GM10266 (cell line): ENCODE data around the gene SNX8.

ENCODE experiments used
- DNase-seq: peaks from one replicate; pipeline ENCODE4 v3.0.0; 2012; ENCODE audit errors: extremely low spot score
- CTCF ChIP-seq: IDR thresholded peaks from 2 replicates; pipeline ENCODE4 v1.5.1; 2012; ENCODE audit warnings: mild to moderate bottlenecking, low read depth; ENCODE audit not compliant: control insufficient read depth, insufficient read depth; ENCODE audit errors: missing control alignments

SNX8 gene

GRCh38 chr7:2220030-2220429 lies 94.2 kb downstream of the SNX8 start:
- no peak for DNase-seq
- no peak for TF ChIP-seq CTCF

- DNase-seq, result no peak
- no peak for TF ChIP-seq CTCF
These were observed 94.6 kb downstream of the SNX8 start for GRCh38 chr7:2219606-2220005.

- DNase-seq, result no peak
- TF ChIP-seq CTCF, result no peak
These were observed 95.1 kb downstream of the SNX8 start for GRCh38 chr7:2219136-2219535.

- DNase-seq, result no peak
- TF ChIP-seq CTCF, result no peak
These were observed 95.8 kb downstream of the SNX8 start for GRCh38 chr7:2218444-2218785.

DNA sequence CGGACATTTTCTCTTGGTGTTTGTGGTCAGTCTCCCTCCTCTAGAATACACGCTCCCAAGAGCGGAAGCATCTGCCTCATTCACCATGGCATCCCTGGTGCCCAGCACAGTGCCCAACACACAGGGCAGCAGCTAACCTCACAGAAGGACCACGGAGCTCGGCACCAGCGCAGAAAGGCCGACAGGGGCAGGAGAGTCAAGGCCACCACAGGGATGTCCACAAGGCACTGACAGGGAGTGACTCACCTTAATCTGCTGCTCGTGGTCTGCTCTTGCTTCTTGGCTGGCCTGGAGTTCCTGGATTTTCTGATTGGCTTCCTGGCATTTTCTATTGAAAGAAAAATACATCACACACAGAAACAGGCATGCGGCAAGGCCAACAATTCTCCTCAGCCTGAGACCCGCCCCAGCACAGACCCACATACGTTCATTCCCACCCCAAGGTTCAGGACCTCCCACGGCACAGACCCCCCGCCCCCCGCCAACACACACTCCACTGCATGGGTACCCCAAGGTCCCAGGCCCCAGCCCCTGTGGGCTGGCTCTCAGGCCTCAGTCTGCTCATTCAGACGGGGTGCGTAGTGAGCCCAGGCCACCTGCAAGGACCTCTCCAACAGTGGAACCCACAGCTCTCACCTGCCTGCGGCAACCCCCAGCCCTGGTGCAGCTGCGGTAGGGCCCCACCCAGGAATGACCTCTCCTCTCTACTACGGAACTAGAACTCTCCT lies 96.4 kb downstream of the SNX8 start:
- no peak for TF ChIP-seq CTCF
- DNase-seq, result no peak

DNA sequence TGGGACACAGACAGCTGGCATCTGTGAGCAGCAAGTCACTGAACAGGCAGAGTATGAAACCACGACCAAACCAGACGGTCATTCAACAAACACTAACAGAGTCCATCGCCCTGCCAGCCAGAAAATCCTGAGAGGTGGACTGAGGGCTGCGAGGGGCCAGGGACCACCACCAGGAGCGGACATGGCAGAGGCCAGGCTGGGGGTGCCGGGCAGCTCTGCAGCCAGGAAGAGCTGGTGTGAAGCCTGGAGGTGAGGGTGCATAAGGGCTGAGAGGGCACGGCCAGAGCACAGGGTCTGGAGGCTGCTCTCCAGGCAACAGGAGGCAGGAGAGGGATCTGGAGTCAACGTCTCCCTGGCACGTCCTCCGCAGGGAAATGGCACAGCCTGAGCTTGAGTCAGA lies 97.0 kb downstream of the SNX8 start:
- no peak for DNase-seq
- no peak for TF ChIP-seq CTCF

DNA sequence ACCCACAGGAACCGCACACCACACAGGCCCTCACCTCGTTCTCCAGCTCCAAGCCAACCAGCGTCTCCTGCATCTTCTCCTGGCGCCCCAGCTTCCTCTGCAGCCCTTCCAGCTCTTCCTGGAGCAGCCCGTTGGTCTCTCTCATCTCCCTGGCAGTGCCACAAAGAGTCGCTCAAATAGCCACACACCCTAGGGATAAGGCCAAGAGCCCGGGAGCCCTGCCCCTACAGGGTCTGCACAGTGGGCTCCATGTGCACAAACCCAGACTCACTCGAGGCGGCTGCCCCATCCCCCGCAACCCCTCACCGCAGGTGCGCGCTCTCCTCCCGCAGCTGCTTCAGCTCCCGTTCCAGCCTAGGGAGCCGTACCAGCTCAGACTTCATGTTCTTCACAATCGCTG lies 98.4 kb downstream of the SNX8 start:
- DNase-seq, result no peak
- no peak for TF ChIP-seq CTCF
